ENCODE data around the gene MFSD6. TPM values are rescaled to one million over a fixed set of nuclear protein-coding genes. Genes with fewer than 3 reads are reported as not detected.

MFSD6 gene
- polyA plus RNA-seq, 2 of the 4 experiments (the other 2 are of a cell fraction) = 14.3 to 41.3 TPM

DNA sequence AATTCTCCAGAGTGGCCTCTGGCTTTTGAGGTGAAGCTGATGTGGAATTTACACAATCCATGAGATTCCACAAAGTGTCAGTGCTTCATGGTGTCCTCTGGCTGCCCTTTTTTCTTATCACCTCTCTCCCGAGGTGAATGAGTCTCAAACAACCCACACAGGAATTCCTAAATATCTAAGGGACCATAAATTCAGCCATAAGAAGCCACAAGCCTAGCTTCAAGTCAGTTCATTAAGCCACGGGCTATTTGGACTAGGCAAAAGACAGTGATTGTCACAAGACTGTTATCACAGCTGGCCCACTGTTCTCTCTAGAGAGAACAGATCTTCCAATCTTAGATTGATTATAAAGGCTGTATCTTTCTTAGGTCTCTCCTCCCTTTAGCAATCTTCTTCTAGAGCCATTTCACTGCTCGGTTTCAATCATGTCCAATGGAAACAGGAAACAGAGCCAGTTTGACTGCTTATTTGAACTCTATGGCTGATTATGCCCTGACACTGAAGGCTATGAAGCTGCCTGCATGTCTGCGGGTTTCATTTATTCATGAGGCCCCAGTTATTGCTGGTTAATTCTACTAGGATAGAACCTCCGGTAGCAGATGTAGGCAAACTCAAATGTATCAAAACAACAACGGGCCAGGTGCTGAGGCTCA is 122.2 kb downstream of the MFSD6 start (continued):
- TF ChIP-seq, protein P1, sequence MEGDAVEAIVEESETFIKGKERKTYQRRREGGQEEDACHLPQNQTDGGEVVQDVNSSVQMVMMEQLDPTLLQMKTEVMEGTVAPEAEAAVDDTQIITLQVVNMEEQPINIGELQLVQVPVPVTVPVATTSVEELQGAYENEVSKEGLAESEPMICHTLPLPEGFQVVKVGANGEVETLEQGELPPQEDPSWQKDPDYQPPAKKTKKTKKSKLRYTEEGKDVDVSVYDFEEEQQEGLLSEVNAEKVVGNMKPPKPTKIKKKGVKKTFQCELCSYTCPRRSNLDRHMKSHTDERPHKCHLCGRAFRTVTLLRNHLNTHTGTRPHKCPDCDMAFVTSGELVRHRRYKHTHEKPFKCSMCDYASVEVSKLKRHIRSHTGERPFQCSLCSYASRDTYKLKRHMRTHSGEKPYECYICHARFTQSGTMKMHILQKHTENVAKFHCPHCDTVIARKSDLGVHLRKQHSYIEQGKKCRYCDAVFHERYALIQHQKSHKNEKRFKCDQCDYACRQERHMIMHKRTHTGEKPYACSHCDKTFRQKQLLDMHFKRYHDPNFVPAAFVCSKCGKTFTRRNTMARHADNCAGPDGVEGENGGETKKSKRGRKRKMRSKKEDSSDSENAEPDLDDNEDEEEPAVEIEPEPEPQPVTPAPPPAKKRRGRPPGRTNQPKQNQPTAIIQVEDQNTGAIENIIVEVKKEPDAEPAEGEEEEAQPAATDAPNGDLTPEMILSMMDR (IDR thresholded peaks at IDR 0.05) = no peak
- no peak for TF ChIP-seq ZNF302 (CRISPR knock-in tag; IDR thresholded peaks at IDR 0.05)
- TF ChIP-seq HOXA7 (CRISPR knock-in tag; IDR thresholded peaks at IDR 0.05) = no peak
- no peak for TF ChIP-seq FOSL2 (IDR thresholded peaks at IDR 0.05)
- no peak for TF ChIP-seq FOSL2 (CRISPR knock-in tag; IDR thresholded peaks at IDR 0.05)

DNA sequence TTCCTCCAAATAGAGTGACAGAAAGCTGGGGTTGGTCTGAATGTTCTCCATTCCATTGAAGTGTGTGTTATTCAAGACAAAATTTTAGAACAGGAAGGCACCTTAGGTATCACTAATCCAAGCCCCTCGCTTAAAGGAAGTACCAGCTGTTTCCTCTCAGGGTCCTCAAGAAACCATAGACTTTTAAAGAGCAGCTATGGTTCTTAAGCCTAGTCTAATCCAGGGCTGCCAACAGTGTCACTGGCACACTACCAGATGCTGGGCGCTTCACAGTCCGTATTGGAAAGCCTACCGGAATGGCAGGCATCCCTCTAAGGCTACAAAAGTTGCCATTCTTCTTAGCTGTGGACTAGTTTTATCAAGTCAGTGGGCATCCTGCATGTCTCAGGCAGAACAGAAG is 124.4 kb downstream of the MFSD6 start:
- H3K4me2 ChIP-seq = peak overlapping the region; percentile 4; the same call in 1 of the 3 replicates
- FAIRE-seq (no peak), DNase-seq (ENCODE audit: low read depth in 1 of 2, low spot score in 1 of 2) (no peak), ATAC-seq (no peak)
- H3K4me1 ChIP-seq = peaks cover 47% of the 10 kb centered on the region
- no peaks in the 10 kb centered on the region for H3K9me3 ChIP-seq
- 98% methylated on average over 4 of the region's 4 CpGs for WGBS (ENCODE audit: missing lambda C conversion rate)
- CTCF ChIA-PET = no interaction called here
- TF ChIP-seq CBX8 (IDR thresholded peaks at IDR 0.05) (no peak), EHF (CRISPR knock-in tag; IDR thresholded peaks at IDR 0.05) (no peak), MAZ (IDR thresholded peaks at IDR 0.05; ENCODE audit: borderline replicate concordance, low read depth, low read length) (no peak), ZNF302 (CRISPR knock-in tag; IDR thresholded peaks at IDR 0.05) (no peak), SREBF2 (IDR thresholded peaks at IDR 0.05) (no peak), GATA3 (IDR thresholded peaks at IDR 0.05; ENCODE audit: borderline replicate concordance) (no peak), BHLHE40 (IDR thresholded peaks at IDR 0.05; ENCODE audit: low read depth, low read length) (no peak), CBX2 (IDR thresholded peaks at IDR 0.05; ENCODE audit: borderline replicate concordance, low read depth) (no peak), KDM5A (IDR thresholded peaks at IDR 0.05) (no peak), ZFP36 (IDR thresholded peaks at IDR 0.05; ENCODE audit: borderline replicate concordance, partially characterized antibody) (no peak), HEYL (CRISPR knock-in tag; IDR thresholded peaks at IDR 0.05) (no peak), TP53 (CRISPR knock-in tag; IDR thresholded peaks at IDR 0.05) (no peak), CHD2 (IDR thresholded peaks at IDR 0.05; ENCODE audit: low read length, partially characterized antibody) (no peak), HOXB5 (CRISPR knock-in tag; IDR thresholded peaks at IDR 0.05) (no peak), FOSL2 (IDR thresholded peaks at IDR 0.05) (no peak), FOSL2 (CRISPR knock-in tag; IDR thresholded peaks at IDR 0.05) (no peak), HOXA7 (CRISPR knock-in tag; IDR thresholded peaks at IDR 0.05) (no peak)
- TF ChIP-seq, protein P2, sequence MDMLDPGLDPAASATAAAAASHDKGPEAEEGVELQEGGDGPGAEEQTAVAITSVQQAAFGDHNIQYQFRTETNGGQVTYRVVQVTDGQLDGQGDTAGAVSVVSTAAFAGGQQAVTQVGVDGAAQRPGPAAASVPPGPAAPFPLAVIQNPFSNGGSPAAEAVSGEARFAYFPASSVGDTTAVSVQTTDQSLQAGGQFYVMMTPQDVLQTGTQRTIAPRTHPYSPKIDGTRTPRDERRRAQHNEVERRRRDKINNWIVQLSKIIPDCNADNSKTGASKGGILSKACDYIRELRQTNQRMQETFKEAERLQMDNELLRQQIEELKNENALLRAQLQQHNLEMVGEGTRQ (IDR thresholded peaks at IDR 0.05) = no peak
- TF ChIP-seq, protein P3, sequence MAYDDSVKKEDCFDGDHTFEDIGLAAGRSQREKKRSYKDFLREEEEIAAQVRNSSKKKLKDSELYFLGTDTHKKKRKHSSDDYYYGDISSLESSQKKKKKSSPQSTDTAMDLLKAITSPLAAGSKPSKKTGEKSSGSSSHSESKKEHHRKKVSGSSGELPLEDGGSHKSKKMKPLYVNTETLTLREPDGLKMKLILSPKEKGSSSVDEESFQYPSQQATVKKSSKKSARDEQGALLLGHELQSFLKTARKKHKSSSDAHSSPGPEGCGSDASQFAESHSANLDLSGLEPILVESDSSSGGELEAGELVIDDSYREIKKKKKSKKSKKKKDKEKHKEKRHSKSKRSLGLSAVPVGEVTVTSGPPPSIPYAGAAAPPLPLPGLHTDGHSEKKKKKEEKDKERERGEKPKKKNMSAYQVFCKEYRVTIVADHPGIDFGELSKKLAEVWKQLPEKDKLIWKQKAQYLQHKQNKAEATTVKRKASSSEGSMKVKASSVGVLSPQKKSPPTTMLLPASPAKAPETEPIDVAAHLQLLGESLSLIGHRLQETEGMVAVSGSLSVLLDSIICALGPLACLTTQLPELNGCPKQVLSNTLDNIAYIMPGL (CRISPR knock-in tag; IDR thresholded peaks at IDR 0.05; ENCODE audit: borderline replicate concordance) = no peak
- peak overlapping the region in 1 of 2 experiments; percentile 97; a peak in 3 of 6 replicates for H3K27ac ChIP-seq
- POLR2A ChIA-PET = no interaction called here
- H3K4me3 ChIP-seq = no peak overlapping the region
